ENCODE results near the gene PGAP2. TPM values are rescaled to one million over a fixed set of nuclear protein-coding genes. Genes with fewer than 3 reads are reported as not detected.
A peak's percentile ranks its signal among the peaks of the same experiment; 100 is the strongest.
"Not testable (repeated sequence)": the region's sequence is repeated elsewhere in the genome, so short reads cannot be mapped to it uniquely, and the experiment has no call there.

Gene PGAP2
- total RNA-seq, 1 donor from 2014 or later: 20.8 TPM

- peak; percentile 84 for ATAC-seq
- peak; percentile 96 for DNase-seq (ENCODE audit: low spot score)
Observed at GRCh38 chr11:3854977-3855807, 46.8 kb downstream of the PGAP2 start, which contains the start of gene STIM1. STIM1 (plus strand) TSS chr11:3855664; CDS start chr11:3856271, 607 bp downstream.

- peak; percentile 84 for DNase-seq (ENCODE audit: low spot score)
Observed at GRCh38 chr11:3855808-3856491, 47.6 kb downstream of the PGAP2 start.

GRCh38 chr11:3856856-3857553 is 48.6 kb downstream of the PGAP2 start:
- ATAC-seq (no peak), DNase-seq (ENCODE audit: low spot score) (no peak)

More at GRCh38 chr11:3855808-3856491, 47.6 kb downstream of the PGAP2 start:
- ATAC-seq: peak; percentile 62

GRCh38 chr11:3857628-3858027 is 49.3 kb downstream of the PGAP2 start:
- DNase-seq (ENCODE audit: low spot score): no peak

GRCh38 chr11:3859373-3859881 is 51.1 kb downstream of the PGAP2 start:
- ATAC-seq: no peak
- no peak for DNase-seq (ENCODE audit: low spot score)

More at GRCh38 chr11:3857628-3858027, 49.3 kb downstream of the PGAP2 start:
- no peak for ATAC-seq

- DNase-seq (ENCODE audit: low spot score) (no peak), ATAC-seq (no peak)
Observed at GRCh38 chr11:3860375-3860774, 52.0 kb downstream of the PGAP2 start.

- DNase-seq (ENCODE audit: low spot score): not testable (repeated sequence)
- peak; percentile 47 for ATAC-seq
Observed at GRCh38 chr11:3860898-3861393, 52.6 kb downstream of the PGAP2 start.

- DNase-seq (ENCODE audit: low spot score) (no peak), ATAC-seq (no peak)
Observed at GRCh38 chr11:3861683-3862082, 53.3 kb downstream of the PGAP2 start.

- ATAC-seq: no peak
- DNase-seq (ENCODE audit: low spot score): no peak
Observed at GRCh38 chr11:3865388-3866193, 57.2 kb downstream of the PGAP2 start.

- DNase-seq (ENCODE audit: low spot score) (peak; percentile 74), ATAC-seq (peak; percentile 73)
Observed at GRCh38 chr11:3866206-3866605, 57.8 kb downstream of the PGAP2 start.

- DNase-seq (ENCODE audit: low spot score): no peak
- ATAC-seq: no peak
Observed at GRCh38 chr11:3866836-3867208, 58.5 kb downstream of the PGAP2 start.

- DNase-seq (ENCODE audit: low spot score): peak; percentile 56
Observed at GRCh38 chr11:3867209-3868091, 59.1 kb downstream of the PGAP2 start.

GRCh38 chr11:3873712-3874349 is 65.5 kb downstream of the PGAP2 start:
- ATAC-seq (no peak), DNase-seq (ENCODE audit: low spot score) (no peak)

More at GRCh38 chr11:3867209-3868091, 59.1 kb downstream of the PGAP2 start:
- ATAC-seq: peak; percentile 78

Other genes starting within 250 kb of the PGAP2 start
- gene ART5, start 166.6 kb upstream of the PGAP2 start, total RNA-seq: not detected
- not detected for gene ART1, start 163.4 kb upstream of the PGAP2 start, total RNA-seq
- gene CHRNA10, start 137.2 kb upstream of the PGAP2 start, total RNA-seq: 0.78 TPM
- 24.7 TPM for gene NUP98, start 11.0 kb upstream of the PGAP2 start, total RNA-seq
- gene RHOG, start 32.4 kb downstream of the PGAP2 start, total RNA-seq: 15.5 TPM
- gene STIM1, start 47.1 kb downstream of the PGAP2 start, total RNA-seq: 45.9 TPM